ENCODE measurements around the gene XRCC5. TPM values are rescaled to one million over a fixed set of nuclear protein-coding genes. Genes with fewer than 3 reads are reported as not detected.

The XRCC5 gene
- total and polyA plus RNA-seq, 8 donors, result 29.0 to 117 (median 88.1) TPM

DNA sequence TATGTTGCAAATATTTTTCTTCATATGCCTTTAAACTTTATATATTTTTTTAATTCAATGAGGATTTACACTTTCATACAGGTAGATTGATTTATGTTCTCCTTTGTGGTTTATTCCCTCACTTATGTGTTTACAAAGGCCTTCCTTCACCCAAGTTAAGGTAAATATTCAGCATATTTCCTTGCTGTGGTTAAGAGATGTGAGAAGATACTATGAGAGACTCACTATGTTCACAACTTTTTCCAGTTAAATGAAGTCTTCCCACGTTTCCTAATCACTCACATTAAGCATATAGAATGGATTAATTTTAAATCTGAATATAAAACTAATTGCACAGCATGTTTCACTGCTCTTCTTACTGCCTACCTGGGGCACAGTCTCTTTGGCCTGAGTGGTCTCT, 28.1 kb upstream of the XRCC5 start:
- peak overlapping the region in 3 of 4 donors; percentile 5 to 44 (median 28) for H3K27ac ChIP-seq
- intact Hi-C loops (cut with DNase I), result no loop called here

DNA sequence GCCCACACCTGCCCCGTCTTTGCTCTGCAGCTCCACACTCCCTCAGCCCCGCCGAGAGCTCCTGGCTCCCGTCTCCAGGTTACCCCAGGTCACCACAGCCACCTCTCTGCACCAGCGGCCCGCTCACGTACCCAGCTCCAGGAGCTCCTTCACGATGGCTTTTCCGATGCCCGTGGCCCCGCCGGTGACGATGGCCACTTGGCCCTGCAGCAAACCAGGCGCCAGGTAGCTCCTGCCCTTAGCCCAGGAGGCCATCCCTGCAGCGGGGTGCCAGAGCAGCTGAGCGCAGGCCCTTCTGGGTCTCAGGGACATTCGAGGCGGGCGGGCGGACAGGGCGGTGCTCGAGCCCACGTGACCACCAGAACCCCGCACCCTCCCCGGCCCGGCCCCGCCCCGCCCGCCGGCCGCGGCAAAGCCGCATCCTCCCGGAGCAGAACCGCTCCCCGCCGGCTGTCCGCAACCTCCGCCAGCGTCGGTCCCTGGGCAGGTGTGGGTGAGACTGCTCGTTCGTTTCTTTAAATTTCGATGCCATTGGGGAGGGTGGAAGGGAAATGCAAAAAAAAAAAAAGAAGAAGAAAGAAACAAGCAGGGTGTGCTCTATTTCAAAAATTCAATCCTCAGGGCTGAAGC, 27.5 kb upstream of the XRCC5 start, which contains the start of the genes PECR and TMEM169:
Gene PECR, minus strand, starts transcription at position 323 of the 630 bp plus-strand sequence. Its CDS starts 68 bp downstream, at position 255.
Gene TMEM169, plus strand, starts transcription at position 433 of the 630 bp plus-strand sequence. CDS start 14,045 bp downstream, outside the sequence.
- Histone ChIP-seq H3K4me3 (peak within 1 kb of the TSS; percentile 52 to 77 (median 56)), H3K27me3 (no peaks in the 10 kb centered on the region), H3K4me1 (peaks cover 0 to 10% (median 6%) of the 10 kb centered on the region in 3 donors), H3K27ac (peak within 1 kb of the TSS in 3 of 4 donors; percentile 5 to 47 (median 28)), H3K9me3 (no peaks in the 10 kb centered on the region), H3K36me3 (no peaks in the 10 kb centered on the region)
- DNase-seq, result peak; percentile 75 to 92 (median 83)
- intact Hi-C loops (cut with DNase I), result no loop called here
- FAIRE-seq, result no peak
- TF ChIP-seq, protein P1, sequence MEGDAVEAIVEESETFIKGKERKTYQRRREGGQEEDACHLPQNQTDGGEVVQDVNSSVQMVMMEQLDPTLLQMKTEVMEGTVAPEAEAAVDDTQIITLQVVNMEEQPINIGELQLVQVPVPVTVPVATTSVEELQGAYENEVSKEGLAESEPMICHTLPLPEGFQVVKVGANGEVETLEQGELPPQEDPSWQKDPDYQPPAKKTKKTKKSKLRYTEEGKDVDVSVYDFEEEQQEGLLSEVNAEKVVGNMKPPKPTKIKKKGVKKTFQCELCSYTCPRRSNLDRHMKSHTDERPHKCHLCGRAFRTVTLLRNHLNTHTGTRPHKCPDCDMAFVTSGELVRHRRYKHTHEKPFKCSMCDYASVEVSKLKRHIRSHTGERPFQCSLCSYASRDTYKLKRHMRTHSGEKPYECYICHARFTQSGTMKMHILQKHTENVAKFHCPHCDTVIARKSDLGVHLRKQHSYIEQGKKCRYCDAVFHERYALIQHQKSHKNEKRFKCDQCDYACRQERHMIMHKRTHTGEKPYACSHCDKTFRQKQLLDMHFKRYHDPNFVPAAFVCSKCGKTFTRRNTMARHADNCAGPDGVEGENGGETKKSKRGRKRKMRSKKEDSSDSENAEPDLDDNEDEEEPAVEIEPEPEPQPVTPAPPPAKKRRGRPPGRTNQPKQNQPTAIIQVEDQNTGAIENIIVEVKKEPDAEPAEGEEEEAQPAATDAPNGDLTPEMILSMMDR (IDR thresholded peaks at IDR 0.05), result no peak
- 0 to 1% methylated on average over 35 to 44 of the region's 44 CpGs for WGBS, 2 donors
- ATAC-seq, result peak; percentile 98 to 99 (median 99)

More for the DNA sequence above, 28.1 kb upstream of the XRCC5 start:
- Histone ChIP-seq H3K4me3 (peak overlapping the region; percentile 52 to 77 (median 56)), H3K36me3 (no peaks in the 10 kb centered on the region), H3K9me3 (no peaks in the 10 kb centered on the region), H3K27me3 (no peaks in the 10 kb centered on the region), H3K4me1 (peaks cover 0 to 10% (median 6%) of the 10 kb centered on the region in 3 donors)
- TF ChIP-seq, protein P1 (IDR thresholded peaks at IDR 0.05), result no peak
- no peak for ATAC-seq
- DNase-seq, result no peak
- WGBS, 2 donors, result 8 to 9% methylated on average over 1 of the region's 1 CpG
- FAIRE-seq, result no peak

DNA sequence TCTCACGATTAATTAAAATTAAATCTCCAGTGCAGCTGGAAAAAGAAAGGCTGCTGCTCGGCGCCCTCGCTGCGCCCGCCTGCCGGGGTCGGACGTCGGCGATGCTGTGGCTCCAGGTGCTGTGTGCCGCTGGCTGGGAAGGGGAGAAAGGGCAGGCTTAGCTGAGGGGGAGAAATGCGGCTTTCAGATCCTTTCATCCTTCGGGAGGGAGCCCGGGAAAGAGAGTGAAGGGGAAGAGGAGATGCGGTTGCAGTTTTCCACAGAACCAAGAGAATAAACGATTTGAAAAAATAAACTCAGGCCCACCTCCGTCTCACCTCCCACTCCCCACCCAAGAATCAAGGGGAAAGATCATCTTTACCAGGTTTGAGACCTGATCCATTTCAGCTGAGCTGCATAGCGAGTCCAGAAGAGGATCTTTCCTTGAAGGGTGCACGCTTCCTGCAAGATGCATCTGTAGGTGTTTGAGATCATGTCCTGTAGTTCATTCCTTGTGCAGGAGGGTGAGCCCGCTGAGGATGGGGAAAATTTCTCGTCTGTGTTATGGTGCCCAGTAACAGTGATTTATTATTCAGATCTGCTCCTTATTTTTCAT, 26.9 kb upstream of the XRCC5 start:
- H3K27ac ChIP-seq, result peak overlapping the region in 2 of 4 donors; percentile 28 to 47
- intact Hi-C loops (cut with DNase I), result no loop called here
- no peak for FAIRE-seq

DNA sequence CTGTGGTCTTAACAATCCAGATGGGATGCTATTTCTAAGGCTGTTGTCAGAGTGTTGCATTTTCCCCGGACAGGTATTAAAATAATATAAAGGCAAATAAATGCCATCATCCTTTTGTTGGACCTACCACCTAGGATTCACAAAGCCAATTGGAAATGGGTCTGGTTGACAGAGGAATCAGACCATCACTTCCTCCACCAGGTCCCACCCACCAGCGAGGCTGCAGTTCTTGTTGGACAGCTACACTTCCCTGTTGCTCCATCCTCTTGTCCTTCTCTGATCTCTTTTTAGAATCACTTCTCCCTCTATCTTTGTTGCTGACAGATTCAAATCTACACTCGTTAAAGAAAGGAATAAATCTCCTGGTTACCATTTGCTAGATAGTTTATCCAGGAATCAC, 26.3 kb upstream of the XRCC5 start:
- FAIRE-seq (no peak), DNase-seq (no peak), ATAC-seq (no peak)
- Histone ChIP-seq H3K4me3 (no peak overlapping the region), H3K27ac (no peak overlapping the region), H3K9me3 (no peaks in the 10 kb centered on the region), H3K4me1 (peaks cover 0 to 10% (median 6%) of the 10 kb centered on the region in 3 donors), H3K36me3 (no peaks in the 10 kb centered on the region), H3K27me3 (no peaks in the 10 kb centered on the region)
- WGBS, 2 donors, result 71 to 84% methylated on average over 3 of the region's 3 CpGs
- intact Hi-C loops (cut with DNase I), result no loop called here
- TF ChIP-seq, protein P1 (IDR thresholded peaks at IDR 0.05), result no peak

More for the DNA sequence above, 26.9 kb upstream of the XRCC5 start:
- 13 to 17% methylated on average over 22 of the region's 22 CpGs for WGBS, 2 donors
- Histone ChIP-seq H3K27me3 (no peaks in the 10 kb centered on the region), H3K9me3 (no peaks in the 10 kb centered on the region), H3K36me3 (no peaks in the 10 kb centered on the region), H3K4me3 (peak overlapping the region; percentile 52 to 77 (median 56)), H3K4me1 (peaks cover 0 to 10% (median 6%) of the 10 kb centered on the region in 3 donors)
- DNase-seq, result peak in 2 of 6 donors; percentile 43 to 61
- TF ChIP-seq, protein P1 (IDR thresholded peaks at IDR 0.05), result no peak
- peak; percentile 35 to 50 (median 45) for ATAC-seq

Measured in pancreas (tissue), 10 donors.